GM12874 (cell line): ENCODE results near the gene LMX1A.

ENCODE experiments used
- TF ChIP-seq, protein P1 (sequence below): IDR thresholded peaks from 2 replicates; pipeline ENCODE4 v1.5.1; 2011; ENCODE audit warnings: low read depth, mild to moderate bottlenecking, control low read depth, low read length, moderate library complexity; ENCODE audit not compliant: insufficient read depth

LMX1A gene

DNA sequence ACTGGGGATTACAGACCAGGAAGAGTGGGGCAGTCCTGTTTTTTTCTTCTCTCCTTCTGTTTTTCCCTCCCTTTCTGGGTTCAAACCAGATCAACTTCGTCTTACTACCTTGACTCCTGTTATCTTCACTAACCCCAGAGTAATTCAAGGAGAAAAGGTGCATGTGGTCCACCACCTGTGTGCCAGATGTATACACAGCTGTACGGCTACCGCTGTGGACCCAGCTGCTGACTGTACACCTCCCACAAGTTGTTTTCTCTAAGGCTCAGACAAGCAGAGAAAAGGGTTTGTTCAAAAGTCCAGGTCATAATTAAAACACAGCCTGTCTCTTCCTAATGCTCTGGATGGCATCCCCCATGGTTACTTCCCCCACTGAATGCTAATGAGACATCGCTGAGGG lies 102.1 kb downstream of the LMX1A start:
- TF ChIP-seq, protein P1, sequence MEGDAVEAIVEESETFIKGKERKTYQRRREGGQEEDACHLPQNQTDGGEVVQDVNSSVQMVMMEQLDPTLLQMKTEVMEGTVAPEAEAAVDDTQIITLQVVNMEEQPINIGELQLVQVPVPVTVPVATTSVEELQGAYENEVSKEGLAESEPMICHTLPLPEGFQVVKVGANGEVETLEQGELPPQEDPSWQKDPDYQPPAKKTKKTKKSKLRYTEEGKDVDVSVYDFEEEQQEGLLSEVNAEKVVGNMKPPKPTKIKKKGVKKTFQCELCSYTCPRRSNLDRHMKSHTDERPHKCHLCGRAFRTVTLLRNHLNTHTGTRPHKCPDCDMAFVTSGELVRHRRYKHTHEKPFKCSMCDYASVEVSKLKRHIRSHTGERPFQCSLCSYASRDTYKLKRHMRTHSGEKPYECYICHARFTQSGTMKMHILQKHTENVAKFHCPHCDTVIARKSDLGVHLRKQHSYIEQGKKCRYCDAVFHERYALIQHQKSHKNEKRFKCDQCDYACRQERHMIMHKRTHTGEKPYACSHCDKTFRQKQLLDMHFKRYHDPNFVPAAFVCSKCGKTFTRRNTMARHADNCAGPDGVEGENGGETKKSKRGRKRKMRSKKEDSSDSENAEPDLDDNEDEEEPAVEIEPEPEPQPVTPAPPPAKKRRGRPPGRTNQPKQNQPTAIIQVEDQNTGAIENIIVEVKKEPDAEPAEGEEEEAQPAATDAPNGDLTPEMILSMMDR: no peak

DNA sequence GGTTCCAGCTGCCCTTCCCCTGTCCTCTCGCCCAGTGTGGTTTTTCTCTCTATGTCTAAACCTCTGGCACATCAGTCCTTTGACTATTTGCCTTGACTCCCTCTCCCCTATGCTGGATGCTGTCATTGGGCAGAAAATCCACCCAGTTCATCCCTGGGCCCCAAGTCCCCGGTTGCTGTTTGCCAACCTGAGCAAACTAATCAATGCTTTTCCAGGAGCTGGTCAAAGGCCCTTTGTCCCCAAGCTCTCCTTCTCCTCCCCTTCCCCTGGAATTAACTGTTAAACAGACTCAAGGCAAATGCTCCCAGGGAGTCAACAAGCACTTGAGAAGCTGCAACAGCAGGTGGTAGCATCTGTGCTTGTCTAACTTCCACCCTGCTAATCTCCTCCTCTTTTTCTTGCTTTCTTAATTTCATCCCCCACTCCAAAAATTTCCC lies 102.7 kb downstream of the LMX1A start:
- TF ChIP-seq, protein P1: no peak

DNA sequence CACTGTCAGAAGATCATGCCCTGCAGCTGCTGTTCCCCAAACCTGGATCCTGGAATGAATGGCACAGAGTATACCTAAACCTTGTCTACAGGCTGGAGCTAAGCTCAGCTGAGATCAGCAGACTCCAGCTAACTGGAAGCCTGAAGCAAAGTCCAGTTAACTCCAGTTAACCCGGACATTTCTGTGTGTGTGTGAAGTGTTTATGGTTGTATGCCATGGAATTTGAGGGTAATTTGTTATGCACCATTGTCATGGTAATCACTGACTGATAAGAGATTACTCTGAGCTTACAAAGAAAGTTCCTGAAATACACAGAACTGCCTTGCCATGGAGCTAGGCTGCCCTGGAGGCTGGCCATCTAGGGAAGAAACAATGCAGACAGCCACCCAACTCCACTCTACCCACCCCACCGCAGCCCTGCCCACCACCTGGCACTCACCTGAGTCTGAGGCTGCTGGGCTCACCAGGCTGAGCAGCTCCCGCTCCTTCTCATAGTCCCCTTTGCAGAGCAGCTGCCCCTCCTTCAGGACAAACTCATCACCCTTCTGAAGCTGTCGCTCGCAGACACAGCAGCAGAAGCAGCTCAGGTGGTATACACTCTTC lies 107.4 kb downstream of the LMX1A start:
- TF ChIP-seq, protein P1: no peak

DNA sequence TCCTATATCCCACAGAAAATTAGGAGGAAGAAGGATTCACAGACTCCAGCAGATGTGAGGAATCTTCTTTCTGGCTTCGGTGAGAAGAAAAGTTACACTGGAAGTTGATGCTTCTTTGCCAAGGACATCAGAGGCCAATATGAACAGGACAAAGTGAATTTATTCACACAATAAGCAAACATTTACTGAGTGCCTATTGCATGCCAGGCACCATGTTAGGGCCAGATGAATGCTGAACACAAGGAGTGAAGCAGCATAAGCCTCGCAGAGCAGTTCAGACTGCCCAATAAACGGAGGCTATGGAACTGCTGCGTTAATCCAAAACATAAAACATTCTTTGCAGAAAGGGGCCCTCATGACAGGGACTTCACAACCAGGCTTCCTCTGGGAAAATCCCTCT lies 114.6 kb downstream of the LMX1A start:
- TF ChIP-seq, protein P1: no peak

DNA sequence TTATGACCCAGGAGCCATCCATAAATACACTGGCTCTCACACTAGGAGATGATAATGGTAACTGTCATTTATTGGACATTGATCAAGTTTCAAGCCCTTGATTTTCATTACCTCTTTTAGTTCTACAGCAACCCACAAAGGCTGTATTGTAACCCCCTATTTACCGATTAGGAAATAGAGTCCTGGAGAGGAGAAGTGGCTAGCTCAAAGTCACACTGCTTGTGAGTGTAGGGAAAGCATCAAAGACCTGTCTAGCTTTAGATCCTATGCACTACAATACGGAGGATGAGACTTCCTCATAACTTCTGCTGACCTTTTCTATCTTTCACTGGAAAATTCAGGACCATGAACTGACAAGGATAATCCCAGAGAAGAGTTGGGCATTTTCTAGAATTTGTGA lies 115.2 kb downstream of the LMX1A start:
- TF ChIP-seq, protein P1: no peak

DNA sequence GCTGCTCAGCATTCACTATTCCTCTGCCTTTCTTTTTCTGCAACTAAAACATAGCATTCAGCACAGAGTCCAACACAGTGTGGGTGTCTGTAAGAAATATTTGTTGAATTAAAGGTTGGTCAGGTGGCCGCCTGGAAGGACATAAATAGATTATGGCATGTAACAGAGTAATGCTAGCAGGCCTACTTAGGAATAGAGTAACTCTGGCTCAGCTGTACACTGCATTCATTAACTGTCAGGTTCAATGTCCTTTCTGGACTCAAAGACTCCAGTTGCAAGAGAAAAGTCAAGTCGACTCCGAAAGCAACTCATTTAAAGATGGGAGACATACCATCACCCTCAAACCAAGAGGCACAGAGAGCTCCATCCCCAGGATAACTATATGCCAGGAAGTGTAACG lies 116.0 kb downstream of the LMX1A start:
- TF ChIP-seq, protein P1: no peak

DNA sequence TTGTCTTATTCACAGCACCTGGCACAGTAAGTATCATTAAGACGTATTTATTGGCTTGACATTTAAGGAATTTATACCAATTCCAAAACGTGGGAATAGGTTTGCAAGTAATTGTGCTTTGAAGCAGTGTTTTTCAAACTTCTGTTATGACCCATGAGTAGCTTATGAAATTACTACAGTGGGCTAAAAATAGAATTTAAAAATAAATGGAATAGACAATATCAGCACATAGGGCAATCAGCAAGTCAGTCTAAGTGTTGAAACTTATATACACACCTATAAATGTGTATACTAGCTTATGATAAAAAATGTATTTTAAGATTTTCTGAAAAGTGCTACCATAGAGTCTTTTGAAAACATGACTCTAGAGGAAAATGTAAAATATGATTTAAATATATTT lies 116.6 kb downstream of the LMX1A start:
- TF ChIP-seq, protein P1: no peak

DNA sequence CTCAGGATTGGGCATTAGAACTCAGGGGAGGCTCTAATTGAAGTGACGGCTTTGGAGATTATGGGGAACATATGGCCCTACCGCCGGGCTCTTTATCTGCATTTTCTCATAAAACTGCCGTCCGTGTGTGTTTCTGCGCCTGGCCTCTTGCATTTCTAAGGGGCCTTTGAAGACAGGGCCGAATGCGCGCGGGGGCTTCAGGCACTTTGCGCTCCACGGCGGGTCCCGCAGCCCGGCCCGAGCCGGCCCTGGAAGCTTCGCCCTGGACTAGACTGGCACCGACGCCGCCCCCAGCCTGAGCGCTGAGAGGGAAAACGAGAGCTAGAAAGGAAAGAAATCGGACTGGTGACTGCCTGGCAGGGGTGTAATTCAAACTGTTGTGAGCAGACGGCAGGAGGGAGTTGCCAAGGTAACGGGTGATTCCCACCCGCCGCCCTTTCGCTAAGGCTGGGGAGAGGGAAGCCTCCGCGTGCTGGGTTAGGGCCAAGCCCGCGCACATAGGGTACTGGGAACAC lies 120.7 kb downstream of the LMX1A start:
- TF ChIP-seq, protein P1: no peak
